Endothelial cell of umbilical vein (primary cell): Measurements from ENCODE around the gene CDHR4. TPM values are rescaled to one million over a fixed set of nuclear protein-coding genes. Genes with fewer than 3 reads are reported as not detected.

ENCODE experiments used
- BruUV-seq: library from RNA; stranded (reverse); fragments of 400-500 nt; replicated peaks from 2 replicates; lab custom pipeline; 2021; lab: Mats Ljungman, UMichigan
- CTCF ChIA-PET: fragments of 300-600, 350-600 bp; sonication (Branson Sonifier 250); formaldehyde crosslinking; loops from one replicate; lab custom pipeline; 2021; ENCODE audit warnings: antibody characterized with exemption, inconsistent platforms; lab: Charles Lee
- POLR2A ChIA-PET: fragments of 300-600, 350-600 bp; sonication (Branson Sonifier 250); formaldehyde crosslinking; loops from one replicate; lab custom pipeline; 2021; ENCODE audit warnings: antibody characterized with exemption, inconsistent platforms; lab: Charles Lee
- DNase-seq: peaks from one replicate; pipeline ENCODE4 v3.0.0-alpha.2; 2011; ENCODE audit warnings: low read depth, low spot score
- FAIRE-seq: peaks from 2 replicates; lab custom pipeline; 2011; peaks lifted over from hg19 to GRCh38; lab: Jason Lieb, UNC
- H2AFZ ChIP-seq: 2 replicates; pipeline ENCODE4 v1.6.0; 2012; ENCODE audit warnings: low read depth, low read length, control low read depth, inconsistent platforms
- H3K27ac ChIP-seq: 2 replicates; pipeline ENCODE4 v1.5.1; 2011; ENCODE audit warnings: low read depth, mild to moderate bottlenecking, control low read depth, low read length, moderate library complexity; ENCODE audit not compliant: insufficient read depth
- H3K27me3 ChIP-seq, 2 experiments: 2 replicates each; pipeline versions ENCODE4 v1.6.0 to v1.6.1; 2011; ENCODE audit warnings: low read length in 2 of 2, mixed read lengths in 1 of 2; ENCODE audit not compliant: control insufficient read depth in 2 of 2, insufficient read depth in 2 of 2
- H3K36me3 ChIP-seq, 2 experiments: 2 replicates in 1 of 2; 3 replicates in 1 of 2; pipeline ENCODE4 v1.5.1; 2011; ENCODE audit warnings: low read length in 2 of 2, mild to moderate bottlenecking in 1 of 2, moderate library complexity in 1 of 2; ENCODE audit not compliant: control insufficient read depth in 2 of 2, insufficient read depth in 2 of 2; ENCODE audit errors: extremely low read depth in 1 of 2
- H3K4me1 ChIP-seq: 3 replicates; pipeline ENCODE4 v1.5.1; 2011; ENCODE audit warnings: mild to moderate bottlenecking, low read length; ENCODE audit not compliant: control insufficient read depth, insufficient read depth; ENCODE audit errors: extremely low read depth
- H3K4me2 ChIP-seq: 2 replicates; pipeline ENCODE4 v1.6.1; 2011; ENCODE audit warnings: low read length, control low read depth, mixed read lengths; ENCODE audit not compliant: insufficient read depth
- H3K4me3 ChIP-seq, 3 experiments: fragments of 200-600 bp in 1 of 3; sonication (generic), shearing (Covaris generic) in 1 of 3; replicated peaks in 1 of 3; 2 replicates each; pipeline ENCODE4 v1.5.1; 2011 to 2016; ENCODE audit warnings: control low read depth in 3 of 3, low read length in 3 of 3, mild to moderate bottlenecking in 2 of 3, inconsistent platforms in 1 of 3, low read depth in 1 of 3, moderate library complexity in 1 of 3; ENCODE audit not compliant: insufficient read depth in 1 of 3
- H3K79me2 ChIP-seq: 2 replicates; pipeline ENCODE4 v1.6.0; 2012; ENCODE audit warnings: low read length, inconsistent platforms; ENCODE audit not compliant: control insufficient read depth, insufficient read depth
- H3K9ac ChIP-seq: replicated peaks from 2 replicates; pipeline ENCODE3; 2011; ENCODE audit warnings: low read length, control low read depth; ENCODE audit not compliant: insufficient read depth; ENCODE audit errors: extremely low read depth
- H3K9me1 ChIP-seq: replicated peaks from 3 replicates; pipeline ENCODE4 v1.6.0; 2011; ENCODE audit warnings: mild to moderate bottlenecking, low read length; ENCODE audit not compliant: control insufficient read depth, insufficient read depth; ENCODE audit errors: extremely low read depth
- H3K9me3 ChIP-seq: replicated peaks from 2 replicates; pipeline ENCODE4 v1.5.1; 2012; ENCODE audit warnings: low read length, inconsistent platforms; ENCODE audit not compliant: control insufficient read depth, insufficient read depth
- H4K20me1 ChIP-seq: replicated peaks from 2 replicates; pipeline ENCODE3; 2011; ENCODE audit warnings: mild to moderate bottlenecking, low read length; ENCODE audit not compliant: control insufficient read depth, insufficient read depth; ENCODE audit errors: extremely low read depth
- EZH2 ChIP-seq: IDR thresholded peaks from 2 replicates; pipeline ENCODE4 v1.6.1; 2012; ENCODE audit warnings: borderline replicate concordance, low read depth, mild to moderate bottlenecking, moderate library complexity, low read length, inconsistent platforms; ENCODE audit not compliant: severe bottlenecking
- FOS ChIP-seq: IDR thresholded peaks from 2 replicates; pipeline ENCODE4 v1.6.1; 2011; ENCODE audit warnings: mild to moderate bottlenecking, low read length, moderate library complexity, borderline replicate concordance; ENCODE audit not compliant: insufficient read depth
- GATA2 ChIP-seq: IDR thresholded peaks from 2 replicates; pipeline ENCODE4 v1.7.0; 2011; ENCODE audit warnings: low read depth, mild to moderate bottlenecking, moderate library complexity, mixed read lengths, low read length; ENCODE audit not compliant: insufficient read length, insufficient read depth
- JUN ChIP-seq: IDR thresholded peaks from 2 replicates; pipeline ENCODE4 v1.6.1; 2011; ENCODE audit warnings: borderline replicate concordance, low read depth; ENCODE audit not compliant: insufficient read length, insufficient read depth
- MYC ChIP-seq: IDR thresholded peaks from one replicate; pipeline ENCODE4 v1.6.1; 2011; ENCODE audit warnings: mild to moderate bottlenecking, low read depth, low read length
- POLR2A ChIP-seq: IDR thresholded peaks from 2 replicates; pipeline ENCODE4 v1.6.1; 2012; ENCODE audit warnings: low read depth, mild to moderate bottlenecking, control low read depth, low read length
- POLR2AphosphoS5 ChIP-seq: IDR thresholded peaks from 2 replicates; pipeline ENCODE4 v1.6.1; 2012; ENCODE audit warnings: low read depth, mild to moderate bottlenecking, control low read depth, low read length, moderate library complexity; ENCODE audit not compliant: insufficient read depth
- dilution Hi-C: fragments of 300-500 bp; cut with MboI; formaldehyde crosslinking; loops from one replicate; pipeline ENCODE4 v1.15.0; 2019; ENCODE audit warnings: low sequenced_read_pairs; ENCODE audit not compliant: extremely low pct_ligation_motif_present
- intact Hi-C: fragments of 100-400 bp; cut with micrococcal nuclease; formaldehyde crosslinking; loops from one replicate; pipeline ENCODE4 v1.10.0; 2022
- polyA plus RNA-seq, 4 experiments: library from polyadenylated mRNA; depleted of rRNA in 3 of 4; stranded (reverse) in 3 of 4; unstranded in 1 of 4; fragments of >200 nt; gene quantifications; 2 replicates each; pipeline versions ENCODE4 v1.2.1 to v1.2.3, GENCODE V29; 2011 to 2012; ENCODE audit warnings: missing spikeins in 1 of 4
- total RNA-seq: library from RNA; stranded (reverse); gene quantifications from 2 replicates; pipeline ENCODE4 v1.2.3, GENCODE V29; 2021
- TF ChIP-seq, protein P1 (sequence below), 2 donors: IDR thresholded peaks; 1 replicate in 1 of 2; 2 replicates in 1 of 2; pipeline ENCODE4 v1.5.1; 2011; ENCODE audit warnings: low read length in 2 of 2, mild to moderate bottlenecking in 2 of 2, moderate library complexity in 2 of 2, control low read depth in 1 of 2, inconsistent platforms in 1 of 2, low read depth in 1 of 2; ENCODE audit not compliant: insufficient read depth in 1 of 2; ENCODE audit errors: extremely low read depth in 1 of 2
- TF ChIP-seq, protein P2 (sequence below): IDR thresholded peaks from 2 replicates; pipeline ENCODE4 v1.6.1; 2011; ENCODE audit not compliant: insufficient read depth, insufficient read length

Gene CDHR4
- total and polyA plus RNA-seq, 2 donors (not counting 3 experiments of a cell fraction or from before 2014, with no cell fraction given) = 0.19 TPM; not detected in 1

DNA sequence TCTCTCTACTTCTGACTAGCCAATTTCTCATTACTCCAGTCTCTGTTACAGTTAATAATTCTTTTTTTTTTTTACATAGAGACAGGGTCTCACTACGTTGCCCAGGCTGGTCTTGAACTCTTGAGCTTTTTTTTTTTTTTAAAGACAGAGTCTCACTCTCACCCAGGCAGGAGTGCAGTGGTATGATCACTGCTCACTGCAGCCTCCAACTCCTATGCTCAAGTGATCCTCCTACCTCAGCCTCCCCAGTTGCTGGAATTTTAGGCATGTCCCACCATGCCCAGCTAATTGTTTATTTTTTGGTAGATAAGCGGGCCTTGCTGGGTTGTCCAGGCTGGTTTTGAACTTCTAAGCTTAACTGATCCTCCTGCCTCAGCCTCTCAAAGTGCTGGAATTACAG, 27.0 kb downstream of the CDHR4 start:
- ChIA-PET CTCF (no interaction called here), POLR2A (interaction anchor here (0.7 kb wide), 1 partner anchor 24 kb away, joined by 3 read pairs; no protein-coding TSS in a partner anchor)
- H3K4me1 ChIP-seq = peaks cover 2% of the 10 kb centered on the region
- TF ChIP-seq JUN = no peak
- TF ChIP-seq GATA2 = no peak
- no peak for TF ChIP-seq MYC
- TF ChIP-seq POLR2AphosphoS5 = no peak
- TF ChIP-seq, protein P1, sequence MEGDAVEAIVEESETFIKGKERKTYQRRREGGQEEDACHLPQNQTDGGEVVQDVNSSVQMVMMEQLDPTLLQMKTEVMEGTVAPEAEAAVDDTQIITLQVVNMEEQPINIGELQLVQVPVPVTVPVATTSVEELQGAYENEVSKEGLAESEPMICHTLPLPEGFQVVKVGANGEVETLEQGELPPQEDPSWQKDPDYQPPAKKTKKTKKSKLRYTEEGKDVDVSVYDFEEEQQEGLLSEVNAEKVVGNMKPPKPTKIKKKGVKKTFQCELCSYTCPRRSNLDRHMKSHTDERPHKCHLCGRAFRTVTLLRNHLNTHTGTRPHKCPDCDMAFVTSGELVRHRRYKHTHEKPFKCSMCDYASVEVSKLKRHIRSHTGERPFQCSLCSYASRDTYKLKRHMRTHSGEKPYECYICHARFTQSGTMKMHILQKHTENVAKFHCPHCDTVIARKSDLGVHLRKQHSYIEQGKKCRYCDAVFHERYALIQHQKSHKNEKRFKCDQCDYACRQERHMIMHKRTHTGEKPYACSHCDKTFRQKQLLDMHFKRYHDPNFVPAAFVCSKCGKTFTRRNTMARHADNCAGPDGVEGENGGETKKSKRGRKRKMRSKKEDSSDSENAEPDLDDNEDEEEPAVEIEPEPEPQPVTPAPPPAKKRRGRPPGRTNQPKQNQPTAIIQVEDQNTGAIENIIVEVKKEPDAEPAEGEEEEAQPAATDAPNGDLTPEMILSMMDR (IDR thresholded peaks at IDR 0.05; ENCODE audit: extremely low read depth in 1 of 2, insufficient read depth in 1 of 2, low read depth in 1 of 2, low read length in 2 of 2) = no peak
- peaks cover 79% of the 10 kb centered on the region for H3K79me2 ChIP-seq
- no peak overlapping the region for H3K27ac ChIP-seq
- DNase-seq (no peak), FAIRE-seq (no peak)
- intact Hi-C loops = no loop called here
- no peaks in the 10 kb centered on the region for H3K27me3 ChIP-seq
- H3K9ac ChIP-seq = no peak overlapping the region
- H4K20me1 ChIP-seq = peaks cover 9% of the 10 kb centered on the region
- no peaks in the 10 kb centered on the region for H3K36me3 ChIP-seq
- dilution Hi-C loops = no loop called here
- H3K4me3 ChIP-seq = no peak overlapping the region
- BruUV-seq = no TSS peak
- H3K9me3 ChIP-seq = no peaks in the 10 kb centered on the region
- H2AFZ ChIP-seq = no peak overlapping the region
- H3K9me1 ChIP-seq = no peaks in the 10 kb centered on the region
- H3K4me2 ChIP-seq = no peak overlapping the region

DNA sequence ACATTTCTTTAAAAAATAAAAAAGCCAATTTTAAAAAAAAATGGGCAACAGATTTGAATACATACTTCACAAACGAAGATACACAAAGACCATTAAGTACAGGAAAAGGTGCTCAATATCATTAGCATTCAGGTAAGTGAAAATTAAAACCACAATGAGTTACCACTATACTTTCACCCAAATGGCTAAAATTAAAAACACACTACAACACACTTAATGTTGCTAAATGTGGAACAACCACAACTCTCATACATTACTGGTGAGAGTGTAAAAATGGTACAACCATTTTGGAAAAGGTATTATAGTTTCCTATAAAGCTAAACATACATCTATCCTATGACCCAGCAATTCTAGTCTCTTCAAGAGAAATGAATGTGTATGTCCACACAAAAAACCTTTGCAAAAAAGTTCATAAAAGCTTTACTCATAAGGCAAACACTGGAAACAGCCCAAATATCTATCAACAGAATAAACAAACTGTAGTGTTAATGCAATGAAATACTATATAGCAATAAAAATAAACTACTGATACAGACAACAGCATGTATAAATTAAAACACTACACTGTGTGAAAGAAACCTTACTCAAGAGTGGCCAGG, 28.2 kb downstream of the CDHR4 start:
- H3K9ac ChIP-seq = no peak overlapping the region
- no peak overlapping the region for H2AFZ ChIP-seq
- dilution Hi-C loops = no loop called here
- BruUV-seq = no TSS peak
- no peak overlapping the region for H3K27ac ChIP-seq
- ChIA-PET CTCF (no interaction called here), POLR2A (no interaction called here)
- peaks cover 2% of the 10 kb centered on the region for H3K4me1 ChIP-seq
- H3K4me2 ChIP-seq = no peak overlapping the region
- H3K36me3 ChIP-seq = no peaks in the 10 kb centered on the region
- DNase-seq = no peak
- H3K4me3 ChIP-seq = no peak overlapping the region
- H4K20me1 ChIP-seq = peaks cover 9% of the 10 kb centered on the region
- intact Hi-C loops = no loop called here
- no peaks in the 10 kb centered on the region for H3K9me1 ChIP-seq
- TF ChIP-seq POLR2A (no peak), FOS (no peak), GATA2 (no peak), POLR2AphosphoS5 (no peak), EZH2 (no peak), JUN (no peak), MYC (no peak)
- TF ChIP-seq, protein P1 (IDR thresholded peaks at IDR 0.05; ENCODE audit: extremely low read depth in 1 of 2, insufficient read depth in 1 of 2, low read depth in 1 of 2, low read length in 2 of 2) = no peak
- TF ChIP-seq, protein P2, sequence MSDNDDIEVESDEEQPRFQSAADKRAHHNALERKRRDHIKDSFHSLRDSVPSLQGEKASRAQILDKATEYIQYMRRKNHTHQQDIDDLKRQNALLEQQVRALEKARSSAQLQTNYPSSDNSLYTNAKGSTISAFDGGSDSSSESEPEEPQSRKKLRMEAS = no peak
- no peaks in the 10 kb centered on the region for H3K9me3 ChIP-seq
- no peak for FAIRE-seq
- no peaks in the 10 kb centered on the region for H3K27me3 ChIP-seq
- peaks cover 80% of the 10 kb centered on the region for H3K79me2 ChIP-seq
